ENCODE data around the gene SLCO3A1. TPM values are rescaled to one million over a fixed set of nuclear protein-coding genes. Genes with fewer than 3 reads are reported as not detected.

SLCO3A1 gene
- total RNA-seq, 1 experiment from 2014 or later = 37.8 TPM

DNA sequence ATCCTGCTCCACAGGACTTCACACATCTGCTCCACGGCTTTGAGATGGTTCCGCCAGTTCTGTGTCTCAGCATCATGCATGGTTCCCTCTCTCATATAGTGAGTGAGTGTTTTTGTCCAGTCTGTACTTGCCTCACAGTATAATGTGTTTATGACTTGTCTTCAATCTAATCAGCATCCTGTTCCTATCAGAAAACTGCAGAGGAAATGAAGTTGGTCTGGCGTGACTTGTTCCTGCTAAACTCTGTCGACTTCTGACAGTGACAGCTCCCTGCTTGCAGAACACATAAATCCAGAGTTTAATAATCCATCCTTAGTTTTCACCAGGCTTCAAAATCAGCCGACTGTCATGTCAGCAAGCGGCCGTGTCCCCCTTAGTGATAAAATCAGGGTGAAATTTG lies 222.3 kb downstream of the SLCO3A1 start:
- no peak for TF ChIP-seq EZH2 (IDR thresholded peaks at IDR 0.05; ENCODE audit: low read depth)
- TF ChIP-seq, protein P1, sequence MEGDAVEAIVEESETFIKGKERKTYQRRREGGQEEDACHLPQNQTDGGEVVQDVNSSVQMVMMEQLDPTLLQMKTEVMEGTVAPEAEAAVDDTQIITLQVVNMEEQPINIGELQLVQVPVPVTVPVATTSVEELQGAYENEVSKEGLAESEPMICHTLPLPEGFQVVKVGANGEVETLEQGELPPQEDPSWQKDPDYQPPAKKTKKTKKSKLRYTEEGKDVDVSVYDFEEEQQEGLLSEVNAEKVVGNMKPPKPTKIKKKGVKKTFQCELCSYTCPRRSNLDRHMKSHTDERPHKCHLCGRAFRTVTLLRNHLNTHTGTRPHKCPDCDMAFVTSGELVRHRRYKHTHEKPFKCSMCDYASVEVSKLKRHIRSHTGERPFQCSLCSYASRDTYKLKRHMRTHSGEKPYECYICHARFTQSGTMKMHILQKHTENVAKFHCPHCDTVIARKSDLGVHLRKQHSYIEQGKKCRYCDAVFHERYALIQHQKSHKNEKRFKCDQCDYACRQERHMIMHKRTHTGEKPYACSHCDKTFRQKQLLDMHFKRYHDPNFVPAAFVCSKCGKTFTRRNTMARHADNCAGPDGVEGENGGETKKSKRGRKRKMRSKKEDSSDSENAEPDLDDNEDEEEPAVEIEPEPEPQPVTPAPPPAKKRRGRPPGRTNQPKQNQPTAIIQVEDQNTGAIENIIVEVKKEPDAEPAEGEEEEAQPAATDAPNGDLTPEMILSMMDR (conservative IDR thresholded peaks at IDR 0.05) = no peak
- intact Hi-C loops (cut with micrococcal nuclease; ENCODE audit: unreplicated experiment) = loop anchor here (2.0 to 5.0 kb wide), 4 partner anchors 108 to 618 kb away; partner anchors contain the start of gene SLCO3A1
- Histone ChIP-seq H3K4me2 (no peak overlapping the region), H3K4me3 (no peak overlapping the region), H3K9me3 (ENCODE audit: insufficient read depth, low read depth) (no peaks in the 10 kb centered on the region), H2AFZ (no peak overlapping the region), H3K27me3 (ENCODE audit: insufficient read depth, low read depth) (no peaks in the 10 kb centered on the region), H3K27ac (no peak overlapping the region), H4K20me1 (ENCODE audit: insufficient read depth) (no peaks in the 10 kb centered on the region), H3K4me1 (replicated peaks; ENCODE audit: insufficient read depth) (peaks cover 11% of the 10 kb centered on the region), H3K79me2 (ENCODE audit: low read depth) (peaks cover 35% of the 10 kb centered on the region), H3F3A (ENCODE audit: insufficient read depth, low read depth) (no peaks in the 10 kb centered on the region), H3K9me2 (ENCODE audit: insufficient read depth) (no peaks in the 10 kb centered on the region), H3K36me3 (ENCODE audit: low read depth) (no peaks in the 10 kb centered on the region)
- ChIA-PET CTCF (interaction anchor here (1.0 to 2.6 kb wide), 2 partner anchors 135 to 222 kb away, joined by 6 read pairs; partner anchors contain the start of gene SLCO3A1), POLR2A (ENCODE audit: unreplicated experiment) (no interaction called here)
- DNase-seq = no peak
- BruUV-seq (replicated peaks) = no TSS peak

DNA sequence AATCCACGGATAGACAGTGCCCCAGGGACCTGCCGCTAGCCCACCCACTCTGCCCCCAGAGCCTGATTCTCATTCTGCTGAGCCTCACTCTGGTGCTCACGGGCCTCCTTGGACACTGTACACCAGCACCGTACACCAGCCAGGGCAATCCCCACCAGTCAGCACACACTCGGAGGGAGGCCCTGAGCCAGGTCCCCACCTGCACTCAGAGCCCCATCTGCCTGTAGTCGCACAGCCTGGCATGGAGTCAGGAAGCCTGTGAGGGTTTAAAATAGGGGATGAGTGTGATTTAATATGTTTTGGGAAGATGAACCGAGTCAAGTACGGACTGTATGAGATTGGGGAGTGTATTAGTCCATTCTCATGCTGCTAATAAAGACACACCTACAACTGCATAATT lies 223.0 kb downstream of the SLCO3A1 start:
- no peaks in the 10 kb centered on the region for H3K36me3 ChIP-seq (ENCODE audit: low read depth)
- no peaks in the 10 kb centered on the region for H3K27me3 ChIP-seq (ENCODE audit: insufficient read depth, low read depth)
- no peak overlapping the region for H2AFZ ChIP-seq
- no TSS peak for BruUV-seq (replicated peaks)
- no peaks in the 10 kb centered on the region for H4K20me1 ChIP-seq (ENCODE audit: insufficient read depth)
- no peak for DNase-seq
- intact Hi-C loops (cut with micrococcal nuclease; ENCODE audit: unreplicated experiment) = loop anchor here (2.0 to 5.0 kb wide), 4 partner anchors 109 to 619 kb away; partner anchors contain the start of gene SLCO3A1
- CTCF ChIA-PET = no interaction called here
- H3K9me2 ChIP-seq (ENCODE audit: insufficient read depth) = no peaks in the 10 kb centered on the region
- no peak overlapping the region for H3K27ac ChIP-seq
- H3F3A ChIP-seq (ENCODE audit: insufficient read depth, low read depth) = no peaks in the 10 kb centered on the region; the same call in 1 of the 2 replicates
- POLR2A ChIA-PET (ENCODE audit: unreplicated experiment) = interaction anchor here (0.6 kb wide), 1 partner anchor 186 kb away, joined by 3 read pairs; no protein-coding TSS in a partner anchor
- no peak for TF ChIP-seq EZH2 (IDR thresholded peaks at IDR 0.05; ENCODE audit: low read depth)
- TF ChIP-seq, protein P1 (conservative IDR thresholded peaks at IDR 0.05) = no peak
- H3K9me3 ChIP-seq (ENCODE audit: insufficient read depth, low read depth) = no peaks in the 10 kb centered on the region
- no peak overlapping the region for H3K4me3 ChIP-seq
- H3K4me1 ChIP-seq (replicated peaks; ENCODE audit: insufficient read depth) = peaks cover 7% of the 10 kb centered on the region
- H3K4me2 ChIP-seq = no peak overlapping the region
- H3K79me2 ChIP-seq (ENCODE audit: low read depth) = peaks cover 27% of the 10 kb centered on the region

DNA sequence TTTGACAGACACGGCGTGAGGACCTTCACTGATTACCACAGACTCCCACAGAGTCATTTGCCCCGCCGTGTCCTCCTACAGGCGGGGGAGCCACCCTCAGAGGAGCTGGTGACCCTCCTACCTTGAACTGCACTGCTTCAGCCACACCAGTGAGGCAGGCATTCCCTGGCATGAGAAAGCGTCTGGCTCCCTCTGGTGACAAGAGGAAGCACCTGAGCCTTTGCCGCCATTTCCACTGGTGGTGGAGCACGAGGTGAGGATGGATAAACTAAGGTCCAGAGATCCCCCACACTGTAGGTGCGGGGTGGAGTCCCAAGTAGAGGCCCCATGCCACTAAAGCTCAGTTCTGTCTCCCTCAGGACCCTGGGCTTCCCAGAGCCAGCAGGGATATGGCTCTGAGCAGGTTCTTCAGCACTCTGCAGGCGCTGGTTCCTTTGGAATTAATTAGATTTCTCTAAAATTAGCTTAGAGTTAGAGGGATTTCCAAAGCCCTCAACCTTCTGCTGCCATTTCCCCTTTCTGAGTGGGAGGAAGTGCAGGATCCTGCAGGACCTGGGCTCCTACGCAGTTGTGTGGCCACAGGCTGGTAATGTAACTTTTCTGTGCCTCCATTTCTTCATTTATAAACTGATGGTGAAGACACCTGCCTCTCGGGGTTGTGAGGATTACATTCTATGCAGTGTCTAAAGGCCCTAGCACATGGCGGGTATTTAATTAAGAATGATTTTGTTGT lies 224.0 kb downstream of the SLCO3A1 start:
- no TSS peak for BruUV-seq (replicated peaks)

More for the DNA sequence above, 224.0 kb downstream of the SLCO3A1 start:
- TF ChIP-seq, protein P1 (conservative IDR thresholded peaks at IDR 0.05) = peak; percentile 76
- no peak for TF ChIP-seq EZH2 (IDR thresholded peaks at IDR 0.05; ENCODE audit: low read depth)
- H3K4me2 ChIP-seq = no peak overlapping the region
- H3K27ac ChIP-seq = no peak overlapping the region
- CTCF ChIA-PET = no interaction called here
- peak; percentile 47 to 63 for DNase-seq
- peaks cover 19% of the 10 kb centered on the region for H3K79me2 ChIP-seq (ENCODE audit: low read depth)
- H3K4me1 ChIP-seq (replicated peaks; ENCODE audit: insufficient read depth) = peaks cover 7% of the 10 kb centered on the region
- intact Hi-C loops (cut with micrococcal nuclease; ENCODE audit: unreplicated experiment) = loop anchor here (1.0 to 5.0 kb wide), 7 partner anchors 110 to 774 kb away; partner anchors contain the start of gene SLCO3A1
- H4K20me1 ChIP-seq (ENCODE audit: insufficient read depth) = no peaks in the 10 kb centered on the region
- H3K27me3 ChIP-seq (ENCODE audit: insufficient read depth, low read depth) = no peaks in the 10 kb centered on the region
- no peak overlapping the region for H2AFZ ChIP-seq
- POLR2A ChIA-PET (ENCODE audit: unreplicated experiment) = no interaction called here
- no peaks in the 10 kb centered on the region for H3K9me3 ChIP-seq (ENCODE audit: insufficient read depth, low read depth)
- no peaks in the 10 kb centered on the region for H3K36me3 ChIP-seq (ENCODE audit: low read depth)
- no peaks in the 10 kb centered on the region; the same call in 1 of the 2 replicates for H3F3A ChIP-seq (ENCODE audit: insufficient read depth, low read depth)
- no peaks in the 10 kb centered on the region for H3K9me2 ChIP-seq (ENCODE audit: insufficient read depth)
- no peak overlapping the region for H3K4me3 ChIP-seq

Data from PC-9 (cell line).